Body of pancreas (tissue), 4 donors: ENCODE data around the gene RBMX. TPM values are rescaled to one million over a fixed set of nuclear protein-coding genes. Genes with fewer than 3 reads are reported as not detected.
A peak's percentile ranks its signal among the peaks of the same experiment; 100 is the strongest.

Experiments used
- ATAC-seq: fragments of 150-250 bp; one replicate; pipeline ENCODE4 v1.9.1; 2016
- DNase-seq, 4 donors: peaks; one replicate each; pipeline ENCODE4 v3.0.0-alpha.2; 2019
- H3K27ac ChIP-seq, 4 donors: fragments of 200-600 bp; sonication (generic); 1 replicate in 3 of 4; 2 replicates in 1 of 4; pipeline versions ENCODE4 v1.5.1 to v1.6.1; 2016 to 2019; ENCODE audit warnings: mild to moderate bottlenecking in 1 of 4, mixed read lengths in 1 of 4, moderate library complexity in 1 of 4
- H3K27me3 ChIP-seq, 2 donors: fragments of 200-600 bp; sonication (generic); one replicate each; pipeline ENCODE4 v1.6.0; 2016; ENCODE audit warnings: mild to moderate bottlenecking in 1 of 2
- H3K36me3 ChIP-seq, 2 donors: fragments of 200-600 bp; sonication (generic); replicated peaks in 1 of 2; 2 replicates each; pipeline ENCODE4 v1.5.1; 2016; ENCODE audit warnings: low read depth in 2 of 2; ENCODE audit not compliant: insufficient read depth in 1 of 2
- H3K4me1 ChIP-seq: fragments of 200-600 bp; sonication (generic); one replicate; pipeline ENCODE4 v1.6.0; 2016
- H3K4me3 ChIP-seq, 2 donors: fragments of 200-600 bp; sonication (generic); 1 replicate in 1 of 2; 2 replicates in 1 of 2; pipeline ENCODE4 v1.5.1; 2016 to 2019
- H3K9me3 ChIP-seq, 3 donors: fragments of 200-600 bp; sonication (generic); 1 replicate in 2 of 3; 2 replicates in 1 of 3; pipeline ENCODE4 v1.5.1; 2016
- CTCF ChIP-seq, 7 experiments: fragments of 450-650 bp in 4 of 7; fragments of 200-600 bp in 3 of 7; sonication (generic) in 3 of 7; IDR thresholded peaks; one replicate each; pipeline ENCODE4 v1.5.1; 2016 to 2019; ENCODE audit warnings: antibody characterized with exemption in 7 of 7
- POLR2A ChIP-seq, 3 donors: fragments of 450-650 bp; IDR thresholded peaks; one replicate each; pipeline ENCODE4 v1.6.1; 2016; ENCODE audit warnings: antibody characterized with exemption in 3 of 3, mild to moderate bottlenecking in 2 of 3
- WGBS, 2 donors: methylation state at CpG; one replicate each; pipeline ENCODE4 v1.1.5; 2017; 5-methylcytosine and 5-hydroxymethylcytosine counted together
- intact Hi-C: fragments of 100-400 bp; cut with DNase I; formaldehyde crosslinking; loops from one replicate; pipeline ENCODE4 v1.15.1; 2023
- total RNA-seq, 2 donors: library from RNA; depleted of rRNA; stranded (reverse); fragments of >200 nt; gene quantifications; one replicate each; pipeline ENCODE4 v1.1.0, GENCODE V29; 2016

RBMX gene
- total RNA-seq, 2 donors from 2014 or later, result 120 to 150 TPM

GRCh38 chrX:136910565-136911035 lies 30.1 kb upstream of the RBMX start:
- Histone ChIP-seq H3K4me1 (peaks cover 12% of the 10 kb centered on the region), H3K9me3 (no peaks in the 10 kb centered on the region), H3K4me3 (no peak overlapping the region), H3K27ac (peak overlapping the region in 2 of 4 donors; percentile 80 to 86), H3K27me3 (no peaks in the 10 kb centered on the region), H3K36me3 (no peaks in the 10 kb centered on the region)
- WGBS, 2 donors, result 3 to 11% methylated on average over 4 of the region's 4 CpGs
- intact Hi-C loops, result no loop called here
- no peak for DNase-seq
- TF ChIP-seq CTCF (IDR thresholded peaks at IDR 0.05) (no peak), POLR2A (IDR thresholded peaks at IDR 0.05) (no peak)
- ATAC-seq, result no peak

- peak overlapping the region; percentile 37 to 86 (median 74) for H3K27ac ChIP-seq
- H3K36me3 ChIP-seq, result no peaks in the 10 kb centered on the region
- peaks cover 12% of the 10 kb centered on the region for H3K4me1 ChIP-seq
- intact Hi-C loops, result no loop called here
- no peaks in the 10 kb centered on the region for H3K9me3 ChIP-seq
- WGBS, 2 donors, result 0 to 1% methylated on average over 19 to 25 of the region's 26 CpGs
- TF ChIP-seq CTCF (IDR thresholded peaks at IDR 0.05) (no peak), POLR2A (IDR thresholded peaks at IDR 0.05) (peak in 2 of 3 donors; percentile 46 to 54)
- no peaks in the 10 kb centered on the region for H3K27me3 ChIP-seq
- DNase-seq (peak; percentile 70 to 89 (median 79)), ATAC-seq (peak; percentile 84)
- H3K4me3 ChIP-seq, result peak overlapping the region; percentile 31 to 41
Measured at GRCh38 chrX:136909706-136910564, 29.4 kb upstream of the RBMX start.

GRCh38 chrX:136909119-136909705 lies 28.7 kb upstream of the RBMX start:
- Histone ChIP-seq H3K27me3 (no peaks in the 10 kb centered on the region), H3K4me3 (peak overlapping the region; percentile 31 to 41), H3K36me3 (no peaks in the 10 kb centered on the region), H3K9me3 (no peaks in the 10 kb centered on the region), H3K27ac (peak overlapping the region; percentile 37 to 86 (median 74)), H3K4me1 (peaks cover 12% of the 10 kb centered on the region)
- 0% methylated on average over 5 to 12 of the region's 47 CpGs for WGBS, 2 donors
- peak; percentile 76 to 82 (median 78) for DNase-seq
- TF ChIP-seq POLR2A (IDR thresholded peaks at IDR 0.05) (no peak), CTCF (IDR thresholded peaks at IDR 0.05) (no peak)
- peak; percentile 89 for ATAC-seq
- intact Hi-C loops, result no loop called here

- TF ChIP-seq POLR2A (IDR thresholded peaks at IDR 0.05) (no peak), CTCF (IDR thresholded peaks at IDR 0.05) (no peak)
- WGBS, 2 donors, result 43 to 73% methylated on average over 11 of the region's 11 CpGs
- H3K27ac ChIP-seq, result no peak overlapping the region
- ATAC-seq, result no peak
- H3K27me3 ChIP-seq, result no peaks in the 10 kb centered on the region
- intact Hi-C loops, result no loop called here
- DNase-seq, result peak in 1 of 4 donors; percentile 8
- no peak overlapping the region for H3K4me3 ChIP-seq
- H3K36me3 ChIP-seq, result no peaks in the 10 kb centered on the region
- H3K4me1 ChIP-seq, result peaks cover 12% of the 10 kb centered on the region
- H3K9me3 ChIP-seq, result no peaks in the 10 kb centered on the region
Measured at GRCh38 chrX:136907621-136908020, 27.1 kb upstream of the RBMX start.
